Testis (tissue), 3 donors: Measurements from ENCODE around the gene NR1H4. TPM values are rescaled to one million over a fixed set of nuclear protein-coding genes. Genes with fewer than 3 reads are reported as not detected.

ENCODE experiments used
- DNase-seq: peaks from one replicate; pipeline ENCODE4 v3.0.0-alpha.2; 2019
- H3K27ac ChIP-seq, 2 donors: fragments of 200-600 bp; sonication (generic); one replicate each; pipeline ENCODE4 v1.5.1; 2019
- H3K27me3 ChIP-seq: fragments of 200-600 bp; sonication (generic); one replicate; pipeline ENCODE4 v1.5.1; 2019
- H3K36me3 ChIP-seq: fragments of 200-600 bp; sonication (generic); one replicate; pipeline ENCODE4 v1.5.1; 2017; ENCODE audit warnings: low read depth; ENCODE audit errors: missing control alignments
- H3K4me1 ChIP-seq: fragments of 200-600 bp; sonication (generic); one replicate; pipeline ENCODE4 v1.5.1; 2019
- H3K4me3 ChIP-seq, 2 donors: fragments of 200-600 bp; sonication (generic); one replicate each; pipeline ENCODE4 v1.5.1; 2017 to 2019
- H3K9me3 ChIP-seq: fragments of 200-600 bp; sonication (generic); one replicate; pipeline ENCODE4 v1.5.1; 2017
- CTCF ChIP-seq, 3 experiments: fragments of 450-650 bp in 2 of 3; fragments of 200-600 bp in 1 of 3; sonication (generic) in 1 of 3; IDR thresholded peaks; one replicate each; pipeline ENCODE4 v1.5.1; 2016 to 2019; ENCODE audit warnings: antibody characterized with exemption in 3 of 3, mild to moderate bottlenecking in 2 of 3, moderate library complexity in 1 of 3
- POLR2A ChIP-seq: fragments of 450-650 bp; IDR thresholded peaks from one replicate; pipeline ENCODE4 v1.6.1; 2017; ENCODE audit warnings: antibody characterized with exemption, mild to moderate bottlenecking, moderate library complexity
- WGBS, 2 donors: methylation state at CpG; one replicate each; pipeline ENCODE4 v1.1.5; 2018; 5-methylcytosine and 5-hydroxymethylcytosine counted together
- intact Hi-C: fragments of 100-400 bp; cut with DNase I; formaldehyde crosslinking; loops from one replicate; pipeline ENCODE4 v1.15.1; 2023; ENCODE audit warnings: low total_unique reads
- polyA plus RNA-seq: library from polyadenylated mRNA; stranded (reverse); fragments of 350-450 nt; fragmentation: Illumina TruSeq; extraction: RNeasy Lipid Tissue Mini Kit (QIAGEN cat#74804); gene quantifications from one replicate; pipeline ENCODE4 v1.2.3, GENCODE V29; 2014; ENCODE audit warnings: low read depth, low replicate concordance; ENCODE audit not compliant: insufficient read depth
- total RNA-seq, 2 donors: library from RNA; depleted of rRNA; stranded (reverse); fragments of >200 nt; gene quantifications; one replicate each; pipeline ENCODE4 v1.2.3, GENCODE V29; 2016

NR1H4 gene
- total and polyA plus RNA-seq, 3 donors from 2014 or later: 0.43 to 1.3 (median 0.66) TPM

- H3K9me3 ChIP-seq: no peaks in the 10 kb centered on the region
- WGBS, 2 donors: 50 to 65% methylated on average over 6 of the region's 6 CpGs
Observed at GRCh38 chr12:100534625-100535227, 61.1 kb downstream of the NR1H4 start.

DNA sequence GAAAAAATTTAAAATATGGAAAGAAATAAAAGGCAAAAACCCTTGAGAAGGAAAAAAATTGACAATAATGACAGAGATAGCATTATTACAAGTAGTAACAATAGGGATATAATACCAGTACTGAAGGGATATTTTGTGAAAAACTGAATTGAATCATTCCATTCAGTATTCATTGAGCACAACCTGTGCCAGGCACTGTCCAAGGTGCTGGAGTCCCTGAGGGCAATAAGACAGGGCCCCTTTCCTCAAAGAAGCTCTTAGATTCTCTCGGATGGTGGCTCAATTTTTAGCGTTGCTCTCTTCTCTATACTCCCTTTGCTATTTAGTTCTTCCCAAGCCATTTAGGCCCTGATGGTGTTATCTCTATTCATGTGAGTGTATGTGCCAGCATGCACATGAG is 65.5 kb downstream of the NR1H4 start:
- Histone ChIP-seq H3K27me3 (no peaks in the 10 kb centered on the region), H3K4me3 (no peak overlapping the region), H3K4me1 (no peaks in the 10 kb centered on the region), H3K9me3 (no peaks in the 10 kb centered on the region), H3K36me3 (no peaks in the 10 kb centered on the region), H3K27ac (no peak overlapping the region)
- intact Hi-C loops: no loop called here
- WGBS, 2 donors: 36 to 40% methylated on average over 2 of the region's 2 CpGs
- TF ChIP-seq CTCF (IDR thresholded peaks at IDR 0.05) (no peak), POLR2A (no peak)
- peak; percentile 21 for DNase-seq

More at GRCh38 chr12:100534625-100535227, 61.1 kb downstream of the NR1H4 start:
- H3K4me1 ChIP-seq: no peaks in the 10 kb centered on the region
- H3K36me3 ChIP-seq: no peaks in the 10 kb centered on the region
- no peak overlapping the region for H3K4me3 ChIP-seq
- DNase-seq: no peak
- TF ChIP-seq POLR2A (no peak), CTCF (IDR thresholded peaks at IDR 0.05) (no peak)
- H3K27me3 ChIP-seq: no peaks in the 10 kb centered on the region
- H3K27ac ChIP-seq: no peak overlapping the region
- intact Hi-C loops: no loop called here

- Histone ChIP-seq H3K9me3 (no peaks in the 10 kb centered on the region), H3K4me3 (no peak overlapping the region), H3K27me3 (no peaks in the 10 kb centered on the region), H3K36me3 (no peaks in the 10 kb centered on the region), H3K4me1 (no peaks in the 10 kb centered on the region), H3K27ac (no peak overlapping the region)
- intact Hi-C loops: no loop called here
- TF ChIP-seq CTCF (IDR thresholded peaks at IDR 0.05) (no peak), POLR2A (no peak)
- no peak for DNase-seq
- 88 to 90% methylated on average over 4 of the region's 4 CpGs for WGBS, 2 donors
Observed at GRCh38 chr12:100544165-100544564, 70.5 kb downstream of the NR1H4 start.

- intact Hi-C loops: no loop called here
- no peak for DNase-seq
- no peak overlapping the region for H3K27ac ChIP-seq
- no peaks in the 10 kb centered on the region for H3K9me3 ChIP-seq
- H3K27me3 ChIP-seq: no peaks in the 10 kb centered on the region
- no peak overlapping the region for H3K4me3 ChIP-seq
- H3K4me1 ChIP-seq: no peaks in the 10 kb centered on the region
- WGBS, 2 donors: 96 to 100% methylated on average over 1 of the region's 1 CpG
- H3K36me3 ChIP-seq: no peaks in the 10 kb centered on the region
- no peak for TF ChIP-seq POLR2A
- TF ChIP-seq CTCF (IDR thresholded peaks at IDR 0.05): no peak
Observed at GRCh38 chr12:100545092-100545491, 71.4 kb downstream of the NR1H4 start.

GRCh38 chr12:100553936-100554335 is 80.3 kb downstream of the NR1H4 start:
- H3K27ac ChIP-seq: no peak overlapping the region
- no peaks in the 10 kb centered on the region for H3K27me3 ChIP-seq
- no peaks in the 10 kb centered on the region for H3K36me3 ChIP-seq
- 58 to 72% methylated on average over 3 of the region's 3 CpGs for WGBS, 2 donors
- no peaks in the 10 kb centered on the region for H3K4me1 ChIP-seq
- TF ChIP-seq CTCF (IDR thresholded peaks at IDR 0.05): no peak
- no peak for TF ChIP-seq POLR2A
- H3K4me3 ChIP-seq: no peak overlapping the region
- no peak for DNase-seq
- H3K9me3 ChIP-seq: no peaks in the 10 kb centered on the region
- intact Hi-C loops: no loop called here
